ENCODE data around the gene RTN4R.

GRCh38 chr22:20235389-20235991, 32.6 kb downstream of the RTN4R start:
- TF ChIP-seq CTCF (IDR thresholded peaks at IDR 0.05; ENCODE audit: low read depth, low read length, poor library complexity, severe bottlenecking) (no peak), EZH2phosphoT487 (IDR thresholded peaks at IDR 0.05; ENCODE audit: borderline replicate concordance, low read length) (no peak)

Measured in DOHH2 (cell line).